Measurements from ENCODE around the gene CALHM1. TPM values are rescaled to one million over a fixed set of nuclear protein-coding genes. Genes with fewer than 3 reads are reported as not detected.

Gene CALHM1
- total RNA-seq, 1 donor from 2014 or later: not detected

GRCh38 chr10:103441611-103442010, 17.1 kb downstream of the CALHM1 start:
- no peaks in the 10 kb centered on the region for H3K27me3 ChIP-seq (ENCODE audit: control insufficient read depth, insufficient read depth, low read length)
- DNase-seq (ENCODE audit: low read depth): no peak
- TF ChIP-seq CTCF (IDR thresholded peaks at IDR 0.05; ENCODE audit: insufficient read depth, low read length, poor library complexity, severe bottlenecking): no peak
- H3K36me3 ChIP-seq (ENCODE audit: control insufficient read depth, insufficient read depth, low read length): peaks cover 2% of the 10 kb centered on the region
- H3K4me3 ChIP-seq (ENCODE audit: low read depth, low read length): no peak overlapping the region

GRCh38 chr10:103441206-103441605, 17.5 kb downstream of the CALHM1 start:
- TF ChIP-seq CTCF (IDR thresholded peaks at IDR 0.05; ENCODE audit: insufficient read depth, low read length, poor library complexity, severe bottlenecking): no peak
- H3K36me3 ChIP-seq (ENCODE audit: control insufficient read depth, insufficient read depth, low read length): peaks cover 2% of the 10 kb centered on the region
- no peaks in the 10 kb centered on the region for H3K27me3 ChIP-seq (ENCODE audit: control insufficient read depth, insufficient read depth, low read length)
- no peak overlapping the region for H3K4me3 ChIP-seq (ENCODE audit: low read depth, low read length)
- no peak for DNase-seq (ENCODE audit: low read depth)

- TF ChIP-seq CTCF (IDR thresholded peaks at IDR 0.05; ENCODE audit: insufficient read depth, low read length, poor library complexity, severe bottlenecking): no peak
- DNase-seq (ENCODE audit: low read depth): no peak
- H3K36me3 ChIP-seq (ENCODE audit: control insufficient read depth, insufficient read depth, low read length): peaks cover 2% of the 10 kb centered on the region
- H3K27me3 ChIP-seq (ENCODE audit: control insufficient read depth, insufficient read depth, low read length): no peaks in the 10 kb centered on the region
- no peak overlapping the region for H3K4me3 ChIP-seq (ENCODE audit: low read depth, low read length)
Observed at GRCh38 chr10:103440416-103440815, 18.3 kb downstream of the CALHM1 start.

- H3K36me3 ChIP-seq (ENCODE audit: control insufficient read depth, insufficient read depth, low read length): peaks cover 1% of the 10 kb centered on the region
Observed at GRCh38 chr10:103439776-103440175, 18.9 kb downstream of the CALHM1 start.

GRCh38 chr10:103433858-103434257, 24.8 kb downstream of the CALHM1 start:
- TF ChIP-seq CTCF (IDR thresholded peaks at IDR 0.05; ENCODE audit: insufficient read depth, low read length, poor library complexity, severe bottlenecking): no peak
- DNase-seq (ENCODE audit: low read depth): no peak

More at GRCh38 chr10:103439776-103440175, 18.9 kb downstream of the CALHM1 start:
- TF ChIP-seq CTCF (IDR thresholded peaks at IDR 0.05; ENCODE audit: insufficient read depth, low read length, poor library complexity, severe bottlenecking): no peak
- DNase-seq (ENCODE audit: low read depth): no peak
- no peaks in the 10 kb centered on the region for H3K27me3 ChIP-seq (ENCODE audit: control insufficient read depth, insufficient read depth, low read length)
- no peak overlapping the region for H3K4me3 ChIP-seq (ENCODE audit: low read depth, low read length)

GRCh38 chr10:103431902-103432301, 26.8 kb downstream of the CALHM1 start:
- no peaks in the 10 kb centered on the region for H3K27me3 ChIP-seq (ENCODE audit: control insufficient read depth, insufficient read depth, low read length)
- H3K36me3 ChIP-seq (ENCODE audit: control insufficient read depth, insufficient read depth, low read length): peaks cover 3% of the 10 kb centered on the region
- H3K4me3 ChIP-seq (ENCODE audit: low read depth, low read length): no peak overlapping the region
- no peak for TF ChIP-seq CTCF (IDR thresholded peaks at IDR 0.05; ENCODE audit: insufficient read depth, low read length, poor library complexity, severe bottlenecking)
- no peak for DNase-seq (ENCODE audit: low read depth)

More at GRCh38 chr10:103433858-103434257, 24.8 kb downstream of the CALHM1 start:
- H3K36me3 ChIP-seq (ENCODE audit: control insufficient read depth, insufficient read depth, low read length): peaks cover 3% of the 10 kb centered on the region
- no peaks in the 10 kb centered on the region for H3K27me3 ChIP-seq (ENCODE audit: control insufficient read depth, insufficient read depth, low read length)
- H3K4me3 ChIP-seq (ENCODE audit: low read depth, low read length): no peak overlapping the region
